OCI-LY7 (cell line): Measurements from ENCODE around the gene PAOX. TPM values are rescaled to one million over a fixed set of nuclear protein-coding genes. Genes with fewer than 3 reads are reported as not detected.

Experiments
- BruUV-seq: library from RNA; stranded (reverse); fragments of 400-500 nt; replicated peaks from 2 replicates; lab custom pipeline; 2021; lab: Mats Ljungman, UMichigan
- CTCF ChIA-PET: fragments of 300-600 bp; sonication (Branson Sonifier 250); formaldehyde crosslinking; loops from one replicate; lab custom pipeline; 2022; ENCODE audit warnings: antibody characterized with exemption; ENCODE audit not compliant: unreplicated experiment; lab: Charles Lee
- POLR2A ChIA-PET: fragments of 300-600 bp; sonication (Branson Sonifier 250); formaldehyde crosslinking; loops from one replicate; lab custom pipeline; 2022; ENCODE audit warnings: antibody characterized with exemption; lab: Charles Lee
- DNase-seq: peaks from one replicate; pipeline ENCODE4 v3.0.0-alpha.2; 2015; ENCODE audit warnings: low spot score
- H2AFZ ChIP-seq: fragments of 200-600 bp; sonication (generic), shearing (Covaris generic); 2 replicates; pipeline ENCODE4 v1.6.1; 2014; ENCODE audit warnings: mild to moderate bottlenecking, antibody characterized with exemption, low read length, moderate library complexity
- H3K27ac ChIP-seq: fragments of 200-600 bp; sonication (generic); 2 replicates; pipeline ENCODE4 v1.5.1; 2014; ENCODE audit warnings: mixed run types, low read depth, mild to moderate bottlenecking, moderate library complexity, low read length, inconsistent platforms; ENCODE audit not compliant: poor library complexity, severe bottlenecking
- H3K36me3 ChIP-seq: fragments of 200-600 bp; sonication (generic); 2 replicates; pipeline ENCODE4 v1.6.1; 2014; ENCODE audit warnings: mild to moderate bottlenecking, antibody characterized with exemption, low read length, moderate library complexity, mixed read lengths; ENCODE audit not compliant: insufficient read depth
- H3K4me1 ChIP-seq: fragments of 200-600 bp; sonication (generic); 2 replicates; pipeline ENCODE4 v1.5.1; 2014; ENCODE audit warnings: mild to moderate bottlenecking, low read length; ENCODE audit not compliant: insufficient read depth, poor library complexity, severe bottlenecking
- H3K4me2 ChIP-seq: fragments of 200-600 bp; sonication (generic); 2 replicates; pipeline ENCODE4 v1.6.1; 2014; ENCODE audit warnings: mild to moderate bottlenecking, low read length
- H3K4me3 ChIP-seq: fragments of 200-600 bp; sonication (generic); 2 replicates; pipeline ENCODE4 v1.5.1; 2014; ENCODE audit warnings: mild to moderate bottlenecking, low read depth, low read length; ENCODE audit not compliant: poor library complexity, severe bottlenecking
- H3K79me2 ChIP-seq: fragments of 200-600 bp; sonication (generic); 2 replicates; pipeline ENCODE4 v1.6.1; 2016; ENCODE audit warnings: low read depth, mild to moderate bottlenecking, low read length, moderate library complexity, mixed read lengths; ENCODE audit not compliant: insufficient read depth
- H3K9me2 ChIP-seq: fragments of 200-600 bp; sonication (generic); 2 replicates; pipeline ENCODE4 v1.6.1; 2016; ENCODE audit warnings: mild to moderate bottlenecking, low read length, mixed read lengths; ENCODE audit not compliant: insufficient read depth
- H3K9me3 ChIP-seq: fragments of 200-600 bp; sonication (generic); 2 replicates; pipeline ENCODE4 v1.6.1; 2014; ENCODE audit warnings: mild to moderate bottlenecking, mixed run types, low read length, mixed read lengths
- H4K20me1 ChIP-seq: fragments of 200-600 bp; sonication (generic); 2 replicates; pipeline ENCODE4 v1.6.1; 2014; ENCODE audit warnings: mild to moderate bottlenecking, antibody characterized with exemption, low read length, moderate library complexity, mixed read lengths; ENCODE audit not compliant: insufficient read depth
- CTCF ChIP-seq: fragments of 200-600 bp; sonication (generic); conservative IDR thresholded peaks from 2 replicates; pipeline ENCODE4 v1.5.1; 2014; ENCODE audit warnings: mild to moderate bottlenecking, antibody characterized with exemption, low read length, moderate library complexity, mixed read lengths
- EZH2phosphoT487 ChIP-seq: fragments of 200-600 bp; sonication (generic); IDR thresholded peaks from 2 replicates; pipeline ENCODE4 v1.6.1; 2018; ENCODE audit warnings: low read depth, borderline replicate concordance, mild to moderate bottlenecking, mixed run types, antibody characterized with exemption, low read length, moderate library complexity, mixed read lengths
- intact Hi-C: fragments of 100-400 bp; cut with micrococcal nuclease; formaldehyde crosslinking; loops from one replicate; pipeline ENCODE4 v1.10.0; 2022; ENCODE audit not compliant: unreplicated experiment
- total RNA-seq, 2 experiments: library from RNA; depleted of rRNA in 1 of 2; stranded (reverse); fragments of >200 nt in 1 of 2; shearing (Covaris generic) in 1 of 2; gene quantifications; 2 replicates each; pipeline ENCODE4 v1.2.3, GENCODE V29; 2014 to 2022

PAOX gene
- total RNA-seq, 2 experiments from 2014 or later: 10.7 to 28.1 TPM

GRCh38 chr10:133378251-133379096 lies 588 bp upstream of the PAOX start:
- peak; percentile 33 for DNase-seq
- Histone ChIP-seq H3K9me3 (no peaks in the 10 kb centered on the region), H3K27ac (no peak overlapping the region), H3K4me2 (peak overlapping the region; percentile 98), H3K4me1 (peaks cover 27% of the 10 kb centered on the region), H2AFZ (peak overlapping the region; percentile 80), H3K4me3 (peak overlapping the region; percentile 67), H3K9me2 (no peaks in the 10 kb centered on the region), H3K79me2 (no peaks in the 10 kb centered on the region), H3K36me3 (no peaks in the 10 kb centered on the region), H4K20me1 (no peaks in the 10 kb centered on the region)
- TF ChIP-seq CTCF (no peak), EZH2phosphoT487 (no peak)
- intact Hi-C loops: no loop called here
- ChIA-PET POLR2A (interaction anchor here (0.8 to 1.2 kb wide), 2 partner anchors 8 to 12 kb away, joined by 3 read pairs; no protein-coding TSS in a partner anchor), CTCF (interaction anchor here (0.6 kb wide), 1 partner anchor 12 kb away, joined by 3 read pairs; no protein-coding TSS in a partner anchor)
- no TSS peak for BruUV-seq

- no peaks in the 10 kb centered on the region for H4K20me1 ChIP-seq
- no peak for TF ChIP-seq EZH2phosphoT487
- no peak for TF ChIP-seq CTCF
- no peaks in the 10 kb centered on the region for H3K36me3 ChIP-seq
- intact Hi-C loops: no loop called here
- CTCF ChIA-PET: no interaction called here
- H3K4me1 ChIP-seq: peaks cover 22% of the 10 kb centered on the region
- no peaks in the 10 kb centered on the region for H3K9me3 ChIP-seq
- H2AFZ ChIP-seq: no peak overlapping the region
- no peak overlapping the region for H3K27ac ChIP-seq
- H3K9me2 ChIP-seq: no peaks in the 10 kb centered on the region
- POLR2A ChIA-PET: no interaction called here
- peak overlapping the region; percentile 69; the same call in 1 of the 2 replicates for H3K4me2 ChIP-seq
- no peak overlapping the region for H3K4me3 ChIP-seq
- BruUV-seq: no TSS peak
- no peak for DNase-seq
- H3K79me2 ChIP-seq: no peaks in the 10 kb centered on the region
Measured at GRCh38 chr10:133379801-133380666, 972 bp downstream of the PAOX start.
